ENCODE measurements around the gene TTC31.

GRCh38 chr2:74436848-74437695 is 45.8 kb upstream of the TTC31 start:
- no peak for TF ChIP-seq CTCF (IDR thresholded peaks at IDR 0.05)
- no peak for TF ChIP-seq POLR2A (IDR thresholded peaks at IDR 0.05)

Data from suprapubic skin (tissue), 3 donors.